GM18909 (cell line): Measurements from ENCODE around the gene NCK1.
"Not testable (repeated sequence)": the region's sequence is repeated elsewhere in the genome, so short reads cannot be mapped to it uniquely, and the experiment has no call there.

ENCODE experiments used
- ATAC-seq: cut with Tn5 transposase; IDR thresholded peaks from one replicate; pipeline ENCODE4 v1.9.1; 2021; ENCODE audit warnings: mild to moderate bottlenecking; ENCODE audit not compliant: unreplicated experiment, poor library complexity

The NCK1 gene

DNA sequence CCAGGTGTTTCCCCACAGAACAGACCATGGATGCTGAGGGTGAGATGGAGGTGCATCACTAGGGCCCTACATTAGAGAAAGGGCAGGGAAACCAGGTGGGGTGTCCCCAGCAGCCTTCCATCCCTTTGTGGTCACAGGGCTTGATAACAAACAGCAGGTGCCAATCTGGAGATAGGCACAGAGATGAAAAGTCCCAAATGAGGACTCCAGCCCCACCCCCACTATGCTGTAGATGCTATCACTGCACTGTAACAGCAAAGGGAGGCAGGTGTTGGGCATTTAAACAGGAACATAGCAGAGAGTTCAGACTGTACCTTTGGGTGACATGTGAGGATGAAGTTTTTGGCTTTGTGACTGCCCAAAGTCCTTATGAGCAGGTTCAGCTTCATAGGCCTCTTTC is 117.2 kb downstream of the NCK1 start:
- ATAC-seq: no peak

DNA sequence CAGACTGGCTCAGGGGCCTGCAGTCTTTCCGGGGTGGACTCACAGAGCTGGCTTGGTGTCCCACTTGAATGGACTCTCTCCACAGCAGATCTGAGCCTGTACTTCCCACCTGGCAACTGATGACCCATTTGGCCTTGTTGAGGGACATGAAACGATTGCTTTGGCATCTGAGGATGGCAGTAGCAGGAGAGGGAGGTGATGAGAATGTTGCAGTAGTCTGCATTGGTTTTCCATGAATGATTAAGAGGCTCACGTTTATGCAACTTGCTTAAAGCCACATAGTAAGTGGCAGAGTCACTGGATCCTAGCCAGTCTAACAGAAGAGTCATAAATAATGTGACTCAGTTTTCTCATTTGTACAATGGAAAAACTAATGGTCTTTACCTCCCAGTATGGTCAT is 117.7 kb downstream of the NCK1 start:
- no peak for ATAC-seq

DNA sequence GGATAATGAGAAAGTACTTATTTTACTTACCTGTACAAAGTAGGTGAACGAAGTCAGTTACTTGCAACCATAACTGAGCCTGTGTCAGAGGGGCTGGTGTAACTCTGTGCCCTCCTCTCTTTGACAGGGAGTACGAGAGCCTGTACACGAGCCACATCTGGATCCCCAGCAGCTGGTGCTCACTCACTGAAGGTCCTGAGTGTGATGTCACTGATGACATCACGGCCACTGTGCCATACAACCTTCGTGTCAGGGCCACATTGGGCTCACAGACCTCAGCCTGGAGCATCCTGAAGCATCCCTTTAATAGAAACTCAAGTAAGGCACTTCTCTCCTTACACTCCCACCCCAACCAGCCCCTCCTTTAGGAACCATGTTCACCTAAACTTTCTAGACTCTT is 120.0 kb downstream of the NCK1 start:
- ATAC-seq: no peak

DNA sequence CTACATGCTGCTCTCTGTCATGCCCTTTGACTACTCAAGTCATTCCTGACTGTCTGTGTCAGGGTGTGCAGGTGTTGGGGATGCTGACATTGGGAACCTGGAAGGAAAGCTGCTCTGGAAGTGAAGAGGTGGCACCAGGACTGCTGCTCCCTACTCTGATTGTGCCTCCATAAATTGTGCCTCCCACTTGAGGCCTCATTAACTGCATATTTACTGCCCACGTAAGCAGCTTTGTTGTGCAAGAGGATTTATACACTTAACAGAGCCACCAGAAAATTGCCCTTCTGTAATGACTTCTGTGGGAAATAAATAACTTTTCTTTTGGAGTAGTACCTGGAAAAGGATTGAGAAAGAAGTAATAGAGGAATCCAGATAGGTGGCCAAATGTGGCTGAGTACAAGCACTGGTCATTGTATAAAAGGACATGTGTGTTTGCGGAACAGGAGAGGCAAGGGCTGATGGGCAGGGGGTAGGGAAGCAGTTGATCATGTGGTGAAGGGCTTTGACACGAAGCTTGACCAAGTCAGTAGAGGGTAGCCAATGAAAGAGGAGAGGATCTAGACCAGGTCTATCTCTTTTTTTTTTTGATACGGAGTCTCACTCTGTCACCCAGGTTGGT is 120.6 kb downstream of the NCK1 start:
- no peak for ATAC-seq

DNA sequence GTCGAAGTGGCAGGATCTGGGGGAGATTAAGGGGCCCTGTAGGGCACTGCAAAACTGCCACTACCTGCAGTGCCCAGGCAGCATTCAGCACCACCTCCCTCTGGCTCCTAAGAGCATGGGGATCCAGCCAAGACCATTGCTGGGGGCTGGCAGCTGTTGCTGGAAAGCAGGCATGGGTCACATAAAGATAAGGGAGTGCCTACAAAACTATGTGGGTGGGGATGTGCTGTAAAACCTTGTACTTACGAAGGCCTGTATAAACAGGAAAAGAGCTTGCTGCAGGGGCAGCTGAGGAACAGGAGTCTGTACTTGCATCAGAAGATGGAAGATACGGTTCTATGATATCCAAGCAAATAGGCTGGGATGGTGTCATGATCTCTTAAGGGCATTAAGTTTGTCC is 122.8 kb downstream of the NCK1 start:
- ATAC-seq: no peak

DNA sequence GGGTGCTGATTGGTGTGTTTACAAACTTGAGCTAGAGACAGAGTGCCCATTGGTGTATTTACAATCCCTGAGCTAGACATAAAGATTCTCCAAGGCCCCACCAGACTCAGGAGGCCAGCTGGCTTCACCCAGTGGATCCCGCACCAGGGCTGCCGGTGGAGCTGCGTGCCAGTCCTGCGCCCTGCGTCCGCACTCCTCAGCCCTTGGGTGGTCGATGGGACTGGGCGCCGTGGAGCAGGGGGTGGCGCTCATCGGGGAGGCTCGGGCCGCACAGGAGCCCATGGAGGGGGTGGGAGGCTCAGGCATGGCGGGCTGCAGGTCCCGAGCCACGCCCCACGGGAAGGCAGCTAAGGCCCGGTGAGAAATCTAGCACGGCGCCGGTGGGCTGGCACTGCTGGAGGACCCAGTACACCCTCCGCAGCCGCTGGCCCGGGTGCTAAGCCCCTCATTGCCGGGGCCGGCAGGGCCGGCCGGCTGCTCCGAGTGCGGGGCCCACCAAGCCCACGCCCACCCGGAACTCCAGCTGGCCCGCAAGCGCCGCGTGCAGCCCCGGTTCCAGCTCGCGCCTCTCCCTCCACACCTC is 125.5 kb downstream of the NCK1 start:
- ATAC-seq: not testable (repeated sequence)

GRCh38 chr3:136988651-136989050 is 126.6 kb downstream of the NCK1 start:
- no peak for ATAC-seq

DNA sequence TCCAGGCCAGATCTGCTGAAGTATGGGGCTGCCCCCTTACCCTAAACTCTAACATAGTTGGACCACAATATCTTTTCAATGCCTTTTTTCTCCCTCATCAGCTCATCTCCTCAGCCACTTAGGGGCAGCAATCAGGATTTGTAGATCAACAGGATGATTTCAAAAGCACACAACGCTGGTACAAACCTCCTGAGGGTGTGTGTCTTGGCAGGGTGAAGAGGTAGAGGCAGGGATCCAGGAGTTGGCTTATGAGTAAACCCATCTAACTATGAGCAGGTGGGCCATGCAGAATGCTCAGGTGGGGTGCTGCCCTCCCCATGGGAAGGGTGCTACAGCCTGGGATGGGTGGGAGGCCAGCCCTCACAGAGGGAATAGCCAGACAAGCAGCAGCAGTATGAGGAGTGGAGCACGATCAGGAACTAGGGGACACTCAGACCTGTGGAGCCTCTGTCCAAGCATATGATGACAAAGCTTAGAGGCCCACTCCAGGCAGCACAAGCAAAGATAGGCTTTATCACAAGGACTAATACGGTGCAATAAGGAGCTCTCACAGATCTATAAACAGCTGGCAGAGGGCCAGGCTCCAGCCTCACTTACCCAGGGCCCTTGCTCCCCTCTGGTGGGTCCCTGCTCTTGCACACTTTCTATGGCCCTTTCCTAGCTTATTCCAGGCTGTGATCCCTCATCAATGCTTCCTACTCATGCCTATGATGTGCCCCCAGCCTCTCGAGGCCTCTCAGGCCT is 127.9 kb downstream of the NCK1 start:
- no peak for ATAC-seq

GRCh38 chr3:136990826-136991225 is 128.8 kb downstream of the NCK1 start:
- no peak for ATAC-seq

GRCh38 chr3:136992115-136992514 is 130.1 kb downstream of the NCK1 start:
- no peak for ATAC-seq

DNA sequence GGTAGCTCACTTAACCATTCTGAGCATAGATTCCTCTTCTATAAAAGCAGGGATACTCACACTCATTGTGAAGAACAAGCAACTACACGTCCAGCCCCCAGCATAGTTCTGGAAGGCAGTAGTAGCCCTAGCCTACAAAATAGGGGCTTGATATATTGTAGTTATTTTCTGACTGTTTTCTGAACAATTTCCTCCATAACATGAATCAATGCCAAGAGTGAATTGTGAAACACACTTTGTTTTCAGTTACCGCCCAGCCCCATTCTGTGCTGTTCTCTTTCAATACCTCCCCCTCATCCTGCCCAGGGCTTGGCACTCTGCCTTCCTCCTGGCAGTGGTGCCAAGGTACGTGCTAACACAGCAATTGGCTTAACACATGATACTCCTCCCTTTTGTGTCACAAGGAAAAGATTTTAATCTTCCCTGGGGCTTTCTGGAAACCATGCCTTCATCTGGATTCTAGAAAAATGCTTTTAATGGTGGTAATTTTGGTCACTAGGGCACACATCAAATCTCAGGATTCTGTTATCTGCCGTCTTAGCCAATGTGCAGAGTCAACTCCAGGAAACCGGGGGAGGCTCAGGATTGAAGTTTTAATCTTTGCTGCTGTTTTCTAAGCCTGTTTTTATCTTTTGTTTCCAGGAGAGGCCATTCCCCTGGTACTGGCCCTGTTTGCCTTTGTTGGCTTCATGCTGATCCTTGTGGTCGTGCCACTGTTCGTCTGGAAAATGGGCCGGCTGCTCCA is 132.9 kb downstream of the NCK1 start:
- no peak for ATAC-seq

DNA sequence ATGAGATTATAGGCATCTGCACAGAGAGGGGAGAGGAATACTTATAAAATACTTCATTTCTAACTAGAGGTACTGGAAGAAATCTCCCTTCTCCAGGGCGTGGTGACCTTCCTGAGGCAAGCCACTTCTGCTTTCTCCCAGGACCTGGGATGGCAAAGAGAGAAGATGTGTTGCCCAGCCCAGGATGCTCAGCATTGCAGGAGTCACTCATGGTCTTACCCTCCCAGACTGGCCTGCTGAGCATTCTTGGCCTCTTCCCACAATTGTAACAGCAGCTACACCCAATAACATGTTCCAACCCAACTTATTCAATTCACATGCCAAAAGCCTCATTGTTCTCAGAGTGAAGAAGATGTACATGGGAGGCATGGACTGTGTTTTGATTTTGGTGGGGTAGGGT is 133.6 kb downstream of the NCK1 start:
- ATAC-seq: no peak
